Right lobe of liver (tissue), 6 donors: ENCODE measurements around the gene BCKDHA. TPM values are rescaled to one million over a fixed set of nuclear protein-coding genes. Genes with fewer than 3 reads are reported as not detected.

ENCODE experiments used
- ATAC-seq, 4 donors: fragments of 200-7000 bp; cut with Tn5 transposase; one replicate each; pipeline ENCODE4 v1.9.1; 2020; ENCODE audit warnings: mild to moderate bottlenecking in 4 of 4, moderate library complexity in 4 of 4
- DNase-seq, 3 donors: peaks; one replicate each; pipeline ENCODE4 v3.0.0-alpha.2; 2020
- H3K27ac ChIP-seq, 3 donors: fragments of 200-600 bp; one replicate each; pipeline ENCODE4 v1.8.0; 2022
- H3K27me3 ChIP-seq, 2 donors: fragments of 200-600 bp; one replicate each; pipeline ENCODE4 v1.8.0; 2022
- H3K36me3 ChIP-seq, 4 donors: fragments of 200-600 bp; sonication (generic) in 1 of 4; one replicate each; pipeline versions ENCODE4 v1.5.1 to v1.8.0; 2017 to 2022; ENCODE audit warnings: control low read depth in 1 of 4
- H3K4me1 ChIP-seq, 4 donors: fragments of 200-600 bp; sonication (generic) in 1 of 4; one replicate each; pipeline versions ENCODE4 v1.5.1 to v1.8.0; 2017 to 2022; ENCODE audit warnings: control low read depth in 1 of 4
- H3K4me3 ChIP-seq, 3 donors: fragments of 200-600 bp; one replicate each; pipeline ENCODE4 v1.8.0; 2022
- H3K9me3 ChIP-seq, 4 donors: fragments of 200-600 bp; sonication (generic) in 1 of 4; one replicate each; pipeline versions ENCODE4 v1.5.1 to v1.8.0; 2017 to 2022; ENCODE audit warnings: control low read depth in 1 of 4
- POLR2A ChIP-seq: fragments of 450-650 bp; IDR thresholded peaks from one replicate; pipeline ENCODE4 v1.6.1; 2017; ENCODE audit warnings: antibody characterized with exemption, mild to moderate bottlenecking
- WGBS: methylation state at CpG from one replicate; pipeline ENCODE4 v1.1.6; 2018; ENCODE audit warnings: low coverage, low lambda C conversion rate; ENCODE audit not compliant: insufficient coverage; ENCODE audit errors: missing lambda C conversion rate; 5-methylcytosine and 5-hydroxymethylcytosine counted together
- intact Hi-C, 2 donors: fragments of 100-400 bp; cut with DNase I; formaldehyde crosslinking; loops; one replicate each; pipeline versions ENCODE4 v1.11.2 to v1.14.1; 2022
- total RNA-seq, 6 experiments: library from RNA; depleted of rRNA in 2 of 6; stranded (reverse); fragments of >200 nt in 2 of 6; fragmentation: NEBNext Ultra II Directional in 3 of 6; extraction: Animal tissue kit (Norgen Biotek cat#: 25700) in 3 of 6; gene quantifications; one replicate each; pipeline versions ENCODE4 v1.1.0 to v1.2.4, GENCODE V29; 2016 to 2023
- TF ChIP-seq, protein P1 (sequence below), 4 donors: fragments of 200-600 bp in 3 of 4; fragments of 450-650 bp in 1 of 4; IDR thresholded peaks; one replicate each; pipeline versions ENCODE4 v1.5.1 to v1.8.0; 2016 to 2022; ENCODE audit warnings: antibody characterized with exemption in 4 of 4, mild to moderate bottlenecking in 2 of 4
- donor health status: DM: no; HTN: yes; CAD: no.
- donor health status: DM: no; HTN: no; CAD: no.
- donor health status: DM: no; HTN: no; CAD: no.
- donor health status: DM: no; HTN: yes; CAD: no.
- donor health status: DM: no; HTN: yes; CAD: no.

The BCKDHA gene
- total RNA-seq, 6 experiments from 2014 or later, result 32.1 to 68.7 (median 48.9) TPM

DNA sequence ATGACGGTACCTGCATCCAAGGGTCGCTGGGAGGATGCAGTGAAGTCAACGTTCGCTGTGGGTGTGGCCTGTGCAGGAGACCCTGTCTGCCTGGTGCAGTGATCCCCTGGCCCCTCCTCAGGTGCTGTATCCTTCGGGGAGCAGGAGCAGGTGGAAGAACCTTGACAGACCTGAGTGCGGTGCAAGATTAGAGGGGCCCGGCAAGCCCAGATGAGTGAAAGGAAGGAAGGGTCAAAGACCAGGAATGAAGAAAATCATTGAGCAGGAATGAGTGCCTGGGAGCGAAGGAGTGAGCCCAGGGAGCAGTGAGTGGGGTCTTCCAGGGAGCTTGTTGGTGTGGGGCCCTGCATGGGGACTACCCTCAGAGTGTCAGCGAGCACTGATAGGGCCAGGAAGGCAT is 16.8 kb downstream of the BCKDHA start:
- peaks cover 0 to 48% (median 18%) of the 10 kb centered on the region in 4 donors for H3K36me3 ChIP-seq
- H3K27me3 ChIP-seq, result no peaks in the 10 kb centered on the region
- no peak for DNase-seq
- WGBS, result 94% methylated on average over 6 of the region's 9 CpGs
- peaks cover 0 to 9% (median 3%) of the 10 kb centered on the region in 4 donors for H3K4me1 ChIP-seq
- no peak for TF ChIP-seq POLR2A
- TF ChIP-seq, protein P1, sequence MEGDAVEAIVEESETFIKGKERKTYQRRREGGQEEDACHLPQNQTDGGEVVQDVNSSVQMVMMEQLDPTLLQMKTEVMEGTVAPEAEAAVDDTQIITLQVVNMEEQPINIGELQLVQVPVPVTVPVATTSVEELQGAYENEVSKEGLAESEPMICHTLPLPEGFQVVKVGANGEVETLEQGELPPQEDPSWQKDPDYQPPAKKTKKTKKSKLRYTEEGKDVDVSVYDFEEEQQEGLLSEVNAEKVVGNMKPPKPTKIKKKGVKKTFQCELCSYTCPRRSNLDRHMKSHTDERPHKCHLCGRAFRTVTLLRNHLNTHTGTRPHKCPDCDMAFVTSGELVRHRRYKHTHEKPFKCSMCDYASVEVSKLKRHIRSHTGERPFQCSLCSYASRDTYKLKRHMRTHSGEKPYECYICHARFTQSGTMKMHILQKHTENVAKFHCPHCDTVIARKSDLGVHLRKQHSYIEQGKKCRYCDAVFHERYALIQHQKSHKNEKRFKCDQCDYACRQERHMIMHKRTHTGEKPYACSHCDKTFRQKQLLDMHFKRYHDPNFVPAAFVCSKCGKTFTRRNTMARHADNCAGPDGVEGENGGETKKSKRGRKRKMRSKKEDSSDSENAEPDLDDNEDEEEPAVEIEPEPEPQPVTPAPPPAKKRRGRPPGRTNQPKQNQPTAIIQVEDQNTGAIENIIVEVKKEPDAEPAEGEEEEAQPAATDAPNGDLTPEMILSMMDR (IDR thresholded peaks at IDR 0.05), result no peak
- ATAC-seq, result no peak
- intact Hi-C loops, result no loop called here
- H3K9me3 ChIP-seq, result no peaks in the 10 kb centered on the region
- H3K4me3 ChIP-seq, result no peak overlapping the region
- no peak overlapping the region for H3K27ac ChIP-seq

DNA sequence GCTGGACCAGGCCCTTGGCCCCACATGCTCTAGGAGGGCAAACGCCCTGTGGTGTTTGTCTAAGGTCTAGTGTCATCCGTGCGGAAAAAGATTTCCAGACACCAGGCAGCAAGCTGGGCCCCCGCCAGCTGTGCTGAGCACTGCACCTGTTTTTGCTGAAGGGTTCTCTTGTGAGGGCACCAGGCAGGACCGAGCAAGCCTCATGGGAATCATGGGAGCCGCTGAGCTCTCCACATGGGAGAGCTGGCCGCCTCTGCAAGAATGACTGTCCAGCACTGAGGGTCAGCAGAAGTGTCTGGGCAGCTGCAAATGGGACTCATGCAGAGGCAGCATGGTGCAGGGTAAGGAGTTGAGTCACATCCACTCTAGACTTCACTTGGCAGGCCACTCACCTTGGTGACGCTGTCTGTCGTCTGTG is 17.5 kb downstream of the BCKDHA start:
- peaks cover 0 to 55% (median 22%) of the 10 kb centered on the region in 4 donors for H3K36me3 ChIP-seq
- no peak overlapping the region for H3K4me3 ChIP-seq
- H3K27ac ChIP-seq, result no peak overlapping the region
- peaks cover 0 to 2% (median 0%) of the 10 kb centered on the region in 4 donors for H3K4me1 ChIP-seq
- no peaks in the 10 kb centered on the region for H3K9me3 ChIP-seq
- ATAC-seq (no peak), DNase-seq (no peak)
- H3K27me3 ChIP-seq, result no peaks in the 10 kb centered on the region
- WGBS, result 70% methylated on average over 4 of the region's 9 CpGs
- intact Hi-C loops, result no loop called here
- TF ChIP-seq POLR2A, result no peak
- TF ChIP-seq, protein P1 (IDR thresholded peaks at IDR 0.05), result no peak

DNA sequence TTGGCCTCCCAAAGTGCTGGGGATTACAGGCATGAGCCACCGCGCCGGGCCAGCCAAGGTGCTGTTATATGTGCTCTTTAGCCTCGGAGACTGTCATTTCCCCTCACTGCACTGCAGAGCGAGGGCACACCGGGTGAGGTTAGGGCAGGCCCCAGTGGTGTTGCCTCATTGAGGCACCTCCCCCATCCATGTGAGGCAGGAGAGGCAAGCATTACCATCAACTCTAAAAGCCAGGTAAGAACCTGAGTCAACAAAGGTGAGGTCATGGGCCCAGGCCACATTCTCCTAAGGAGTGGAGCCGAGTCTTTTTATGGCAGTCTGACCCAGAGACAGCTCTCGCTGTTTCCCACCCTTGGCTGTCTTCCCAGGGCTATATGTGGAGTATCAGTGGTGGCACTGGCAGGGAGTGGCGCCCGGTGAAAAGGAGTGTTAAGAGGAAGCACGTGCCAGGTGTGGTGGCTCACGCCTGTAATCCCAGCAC is 18.6 kb downstream of the BCKDHA start:
- TF ChIP-seq, protein P1 (IDR thresholded peaks at IDR 0.05), result no peak
- no peak for TF ChIP-seq POLR2A
- ATAC-seq (no peak), DNase-seq (no peak)
- Histone ChIP-seq H3K36me3 (peaks cover 0 to 64% (median 27%) of the 10 kb centered on the region in 4 donors), H3K9me3 (no peaks in the 10 kb centered on the region), H3K4me3 (no peak overlapping the region), H3K27me3 (no peaks in the 10 kb centered on the region), H3K27ac (no peak overlapping the region), H3K4me1 (no peaks in the 10 kb centered on the region)
- 100% methylated on average over 4 of the region's 12 CpGs for WGBS
- intact Hi-C loops, result no loop called here

DNA sequence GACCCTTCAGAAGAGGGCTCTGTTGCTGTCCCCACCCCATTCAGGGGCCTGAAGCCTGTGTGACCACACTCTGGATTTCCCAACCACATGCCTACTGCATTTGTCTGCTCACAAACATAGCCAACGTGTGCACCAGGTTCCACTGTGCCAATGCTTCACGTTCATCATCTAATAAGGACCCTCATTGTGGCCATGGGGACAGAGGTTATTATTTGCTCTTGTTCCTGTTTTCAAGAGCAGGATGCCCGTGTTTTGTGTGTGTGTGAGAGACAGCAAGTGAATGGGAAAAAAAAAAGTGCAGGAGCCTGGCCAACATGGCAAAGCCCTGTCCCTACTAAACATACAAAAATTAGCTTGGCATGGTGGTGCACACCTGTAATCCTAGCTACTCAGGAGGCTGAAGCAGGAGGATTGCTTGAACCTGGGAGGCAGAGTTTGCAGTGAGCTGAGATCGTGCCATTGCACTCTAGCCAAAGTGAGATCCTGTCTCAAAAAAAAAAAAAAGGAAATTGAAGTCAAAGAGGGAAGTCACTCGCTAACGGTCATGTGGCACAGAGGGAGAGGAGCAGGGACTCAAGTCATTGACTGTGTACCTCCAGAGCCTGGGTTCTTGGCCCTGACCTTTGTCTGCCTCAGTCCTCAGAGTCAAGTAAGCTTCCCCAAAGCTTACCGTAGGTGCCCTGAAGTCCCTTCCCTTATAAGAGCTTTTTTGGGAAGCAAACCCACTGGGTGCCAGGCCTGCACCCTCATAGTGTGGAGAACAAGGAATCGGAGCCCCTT is 22.7 kb downstream of the BCKDHA start:
- H3K27ac ChIP-seq, result peak overlapping the region in 1 of 3 donors; percentile 33
- peaks cover 0 to 71% (median 29%) of the 10 kb centered on the region in 4 donors for H3K36me3 ChIP-seq
- 58% methylated on average over 5 of the region's 8 CpGs for WGBS
- intact Hi-C loops, result no loop called here
- DNase-seq (peak in 1 of 3 donors; percentile 29), ATAC-seq (peak; percentile 53 to 79 (median 62))
- no peaks in the 10 kb centered on the region for H3K27me3 ChIP-seq
- no peaks in the 10 kb centered on the region for H3K9me3 ChIP-seq
- H3K4me3 ChIP-seq, result no peak overlapping the region
- TF ChIP-seq, protein P1 (IDR thresholded peaks at IDR 0.05), result no peak
- no peak for TF ChIP-seq POLR2A
- no peaks in the 10 kb centered on the region for H3K4me1 ChIP-seq
